PC-3 (cell line): ENCODE data around the gene SH2D3A.

Experiments
- CTCF ChIP-seq: fragments of 300-600 bp; sonication (generic); conservative IDR thresholded peaks from 2 replicates; pipeline ENCODE4 v1.5.1; 2017; ENCODE audit warnings: antibody characterized with exemption, low read depth, mild to moderate bottlenecking, low read length
- EZH2 ChIP-seq: fragments of 300-600 bp; sonication (generic); IDR thresholded peaks from one replicate; pipeline ENCODE4 v1.6.1; 2017; ENCODE audit warnings: antibody characterized with exemption, mild to moderate bottlenecking, low read length; ENCODE audit not compliant: unreplicated experiment
- EZH2phosphoT487 ChIP-seq: fragments of 300-600 bp; sonication (generic); IDR thresholded peaks from 2 replicates; pipeline ENCODE4 v1.6.1; 2018; ENCODE audit warnings: mild to moderate bottlenecking, antibody characterized with exemption, low read length, borderline replicate concordance

GRCh38 chr19:6813659-6814058 lies 46.4 kb upstream of the SH2D3A start:
- TF ChIP-seq CTCF (no peak), EZH2 (no peak), EZH2phosphoT487 (no peak)
